SIG-M5 treated with dmso at 0.1 percent for 504 hours (cell line): ENCODE data around the gene ANKRD49.

Experiments
- DNase-seq: peaks from one replicate; lab custom pipeline; 2025; ENCODE audit not compliant: unreplicated experiment; lab: John Stamatoyannopoulos, UW

Gene ANKRD49

GRCh38 chr11:94543695-94544645 is 50.2 kb downstream of the ANKRD49 start, which contains the start of gene FUT4:
Gene FUT4, plus strand, starts transcription at chr11:94543921. Its CDS starts 213 bp downstream, at chr11:94544134.
- DNase-seq: peak; percentile 84

GRCh38 chr11:94544646-94545263 is 51.0 kb downstream of the ANKRD49 start:
- peak; percentile 27 for DNase-seq

- DNase-seq: peak; percentile 23
Observed at GRCh38 chr11:94545264-94546161, 51.7 kb downstream of the ANKRD49 start.

GRCh38 chr11:94546162-94546470 is 52.3 kb downstream of the ANKRD49 start:
- DNase-seq: no peak

GRCh38 chr11:94546886-94547285 is 53.1 kb downstream of the ANKRD49 start:
- peak; percentile 42 for DNase-seq

- DNase-seq: no peak
Observed at GRCh38 chr11:94549146-94549545, 55.4 kb downstream of the ANKRD49 start.
